Measurements from ENCODE around the gene CHCHD4. TPM values are rescaled to one million over a fixed set of nuclear protein-coding genes. Genes with fewer than 3 reads are reported as not detected.
A peak's percentile ranks its signal among the peaks of the same experiment; 100 is the strongest.

CHCHD4 gene
- total RNA-seq, 1 donor from 2014 or later: 9.8 TPM

DNA sequence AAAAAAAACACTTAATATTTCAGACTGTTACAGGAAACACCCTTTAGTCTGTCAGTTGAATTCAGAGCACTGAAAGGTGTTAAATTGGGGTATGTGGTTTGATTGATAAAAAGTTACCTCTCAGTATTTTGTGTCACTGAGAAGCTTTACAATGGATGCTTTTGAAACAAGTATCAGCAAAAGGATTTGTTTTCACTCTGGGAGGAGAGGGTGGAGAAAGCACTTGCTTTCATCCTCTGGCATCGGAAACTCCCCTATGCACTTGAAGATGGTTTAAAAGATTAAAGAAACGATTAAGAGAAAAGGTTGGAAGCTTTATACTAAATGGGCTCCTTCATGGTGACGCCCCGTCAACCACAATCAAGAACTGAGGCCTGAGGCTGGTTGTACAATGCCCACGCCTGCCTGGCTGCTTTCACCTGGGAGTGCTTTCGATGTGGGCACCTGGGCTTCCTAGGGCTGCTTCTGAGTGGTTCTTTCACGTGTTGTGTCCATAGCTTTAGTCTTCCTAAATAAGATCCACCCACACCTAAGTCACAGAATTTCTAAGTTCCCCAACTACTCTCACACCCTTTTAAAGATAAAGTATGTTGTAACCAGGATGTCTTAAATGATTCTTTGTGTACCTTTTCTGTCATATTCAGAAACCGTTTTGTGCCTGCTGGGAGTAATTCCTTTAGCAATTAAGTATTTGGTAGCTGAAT, 18.0 kb upstream of the CHCHD4 start:
- TF ChIP-seq, protein P1, sequence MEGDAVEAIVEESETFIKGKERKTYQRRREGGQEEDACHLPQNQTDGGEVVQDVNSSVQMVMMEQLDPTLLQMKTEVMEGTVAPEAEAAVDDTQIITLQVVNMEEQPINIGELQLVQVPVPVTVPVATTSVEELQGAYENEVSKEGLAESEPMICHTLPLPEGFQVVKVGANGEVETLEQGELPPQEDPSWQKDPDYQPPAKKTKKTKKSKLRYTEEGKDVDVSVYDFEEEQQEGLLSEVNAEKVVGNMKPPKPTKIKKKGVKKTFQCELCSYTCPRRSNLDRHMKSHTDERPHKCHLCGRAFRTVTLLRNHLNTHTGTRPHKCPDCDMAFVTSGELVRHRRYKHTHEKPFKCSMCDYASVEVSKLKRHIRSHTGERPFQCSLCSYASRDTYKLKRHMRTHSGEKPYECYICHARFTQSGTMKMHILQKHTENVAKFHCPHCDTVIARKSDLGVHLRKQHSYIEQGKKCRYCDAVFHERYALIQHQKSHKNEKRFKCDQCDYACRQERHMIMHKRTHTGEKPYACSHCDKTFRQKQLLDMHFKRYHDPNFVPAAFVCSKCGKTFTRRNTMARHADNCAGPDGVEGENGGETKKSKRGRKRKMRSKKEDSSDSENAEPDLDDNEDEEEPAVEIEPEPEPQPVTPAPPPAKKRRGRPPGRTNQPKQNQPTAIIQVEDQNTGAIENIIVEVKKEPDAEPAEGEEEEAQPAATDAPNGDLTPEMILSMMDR (IDR thresholded peaks at IDR 0.05): no peak
- Mint-ChIP-seq H3K4me3 (no peak overlapping the region), H3K9me3 (no peaks in the 10 kb centered on the region), H3K36me3 (ENCODE audit: low read depth) (peaks cover 77% of the 10 kb centered on the region), H3K27ac (peak overlapping the region; percentile 61), H3K27me3 (no peaks in the 10 kb centered on the region), H3K4me1 (peaks cover 20% of the 10 kb centered on the region)
- ChIA-PET CTCF (no interaction called here), POLR2A (interaction anchor here (0.5 kb wide), 1 partner anchor 13 kb away, joined by 8 read pairs; no protein-coding TSS in a partner anchor)
- no peak for ATAC-seq (ENCODE audit: low read depth)
- intact Hi-C loops (cut with micrococcal nuclease): no loop called here
- DNase-seq: no peak

DNA sequence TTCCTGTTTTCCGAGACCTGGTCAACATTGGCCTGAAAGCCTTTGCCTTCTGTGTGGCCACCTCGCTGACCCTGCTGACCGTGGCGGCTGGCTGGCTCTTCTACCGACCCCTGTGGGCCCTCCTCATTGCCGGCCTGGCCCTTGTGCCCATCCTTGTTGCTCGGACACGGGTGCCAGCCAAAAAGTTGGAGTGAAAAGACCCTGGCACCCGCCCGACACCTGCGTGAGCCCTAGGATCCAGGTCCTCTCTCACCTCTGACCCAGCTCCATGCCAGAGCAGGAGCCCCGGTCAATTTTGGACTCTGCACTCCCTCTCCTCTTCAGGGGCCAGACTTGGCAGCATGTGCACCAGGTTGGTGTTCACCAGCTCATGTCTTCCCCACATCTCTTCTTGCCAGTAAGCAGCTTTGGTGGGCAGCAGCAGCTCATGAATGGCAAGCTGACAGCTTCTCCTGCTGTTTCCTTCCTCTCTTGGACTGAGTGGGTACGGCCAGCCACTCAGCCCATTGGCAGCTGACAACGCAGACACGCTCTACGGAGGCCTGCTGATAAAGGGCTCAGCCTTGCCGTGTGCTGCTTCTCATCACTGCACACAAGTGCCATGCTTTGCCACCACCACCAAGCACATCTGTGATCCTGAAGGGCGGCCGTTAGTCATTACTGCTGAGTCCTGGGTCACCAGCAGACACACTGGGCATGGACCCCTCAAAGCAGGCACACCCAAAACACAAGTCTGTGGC, 17.1 kb upstream of the CHCHD4 start:
- DNase-seq (no peak), ATAC-seq (ENCODE audit: low read depth) (no peak)
- Mint-ChIP-seq H3K9me3 (no peaks in the 10 kb centered on the region), H3K4me3 (no peak overlapping the region), H3K27me3 (no peaks in the 10 kb centered on the region), H3K36me3 (ENCODE audit: low read depth) (peaks cover 69% of the 10 kb centered on the region), H3K4me1 (peaks cover 20% of the 10 kb centered on the region), H3K27ac (no peak overlapping the region)
- TF ChIP-seq, protein P1 (IDR thresholded peaks at IDR 0.05): no peak
- ChIA-PET CTCF (no interaction called here), POLR2A (no interaction called here)
- intact Hi-C loops (cut with micrococcal nuclease): no loop called here

DNA sequence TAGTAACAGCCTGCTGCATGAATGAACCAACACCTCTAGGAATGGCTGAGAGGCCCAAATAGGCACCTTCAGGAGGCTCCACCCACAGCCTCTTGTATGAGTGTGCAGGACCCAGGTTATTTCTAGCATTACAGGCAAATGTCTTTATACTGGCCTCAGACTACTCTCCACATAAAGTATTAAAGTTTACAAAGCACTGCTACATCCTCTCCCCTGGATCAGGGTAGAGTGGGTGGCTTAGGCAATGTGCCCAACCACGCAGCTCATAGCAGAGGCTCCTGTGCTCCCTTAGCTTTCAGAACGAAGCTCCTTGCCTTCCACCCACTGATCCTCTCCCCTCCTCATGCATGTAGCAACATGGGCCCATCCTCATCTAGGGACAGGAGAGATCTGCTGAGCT, 16.5 kb upstream of the CHCHD4 start:
- ChIA-PET POLR2A (no interaction called here), CTCF (no interaction called here)
- H3K27ac Mint-ChIP-seq: peak overlapping the region; percentile 46
- H3K27me3 Mint-ChIP-seq: no peaks in the 10 kb centered on the region
- DNase-seq (no peak), ATAC-seq (ENCODE audit: low read depth) (no peak)
- H3K4me3 Mint-ChIP-seq: no peak overlapping the region
- no peaks in the 10 kb centered on the region for H3K9me3 Mint-ChIP-seq
- peaks cover 66% of the 10 kb centered on the region for H3K36me3 Mint-ChIP-seq (ENCODE audit: low read depth)
- intact Hi-C loops (cut with micrococcal nuclease): no loop called here
- TF ChIP-seq, protein P1 (IDR thresholded peaks at IDR 0.05): no peak
- peaks cover 20% of the 10 kb centered on the region for H3K4me1 Mint-ChIP-seq

DNA sequence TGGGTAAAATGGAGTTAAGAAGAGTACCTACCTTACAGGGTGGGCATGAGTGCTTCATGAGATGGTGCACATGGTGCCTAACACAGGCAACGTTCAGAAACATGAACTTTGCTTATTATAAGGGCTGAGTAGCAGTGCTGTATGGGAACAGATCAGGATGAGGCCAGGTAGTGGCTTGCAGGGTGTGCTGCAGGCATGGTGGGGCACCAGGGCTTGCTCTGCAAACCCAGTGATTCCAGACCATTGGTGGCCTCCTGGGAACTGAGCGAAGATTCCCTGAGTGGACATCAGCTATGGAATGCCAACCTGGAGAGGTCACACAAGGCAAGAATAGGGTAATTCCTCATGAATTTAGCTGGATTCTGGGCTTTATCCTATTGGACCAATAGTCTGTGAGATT, 16.0 kb upstream of the CHCHD4 start:
- Mint-ChIP-seq H3K27ac (no peak overlapping the region), H3K4me3 (no peak overlapping the region), H3K36me3 (ENCODE audit: low read depth) (peaks cover 66% of the 10 kb centered on the region), H3K9me3 (no peaks in the 10 kb centered on the region), H3K27me3 (no peaks in the 10 kb centered on the region), H3K4me1 (peaks cover 20% of the 10 kb centered on the region)
- POLR2A ChIA-PET: no interaction called here
- DNase-seq (no peak), ATAC-seq (ENCODE audit: low read depth) (no peak)
- intact Hi-C loops (cut with micrococcal nuclease): no loop called here
- CTCF ChIA-PET: no interaction called here
- TF ChIP-seq, protein P1 (IDR thresholded peaks at IDR 0.05): no peak

DNA sequence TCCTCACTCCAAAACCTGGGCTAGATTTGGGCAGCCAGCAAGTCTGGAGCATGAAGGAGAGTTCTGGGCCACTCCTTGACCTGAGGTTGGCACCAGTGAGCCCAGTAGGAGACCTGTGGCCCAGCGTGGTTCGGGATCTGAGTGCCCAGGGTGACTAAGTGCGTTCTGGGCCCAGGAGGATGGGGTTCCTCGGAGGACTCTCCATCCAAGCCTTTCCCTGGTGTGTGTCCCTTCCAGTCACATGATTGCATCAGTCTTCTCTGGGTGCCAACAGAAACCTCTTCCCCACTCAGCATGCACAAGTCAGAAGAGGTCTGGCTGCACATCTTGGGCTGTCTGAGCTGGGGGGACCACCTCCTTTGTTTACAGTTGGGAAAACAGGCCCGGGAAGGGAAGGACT, 15.1 kb upstream of the CHCHD4 start:
- no peak overlapping the region for H3K4me3 Mint-ChIP-seq
- H3K36me3 Mint-ChIP-seq (ENCODE audit: low read depth): peaks cover 68% of the 10 kb centered on the region
- CTCF ChIA-PET: no interaction called here
- ATAC-seq (ENCODE audit: low read depth) (no peak), DNase-seq (no peak)
- H3K4me1 Mint-ChIP-seq: peaks cover 13% of the 10 kb centered on the region
- TF ChIP-seq, protein P1 (IDR thresholded peaks at IDR 0.05): no peak
- intact Hi-C loops (cut with micrococcal nuclease): no loop called here
- H3K27me3 Mint-ChIP-seq: no peaks in the 10 kb centered on the region
- POLR2A ChIA-PET: interaction anchor here (0.9 kb wide), 1 partner anchor 15 kb away, joined by 3 read pairs; the partner anchor contains the start of genes CHCHD4 and TMEM43
- H3K9me3 Mint-ChIP-seq: no peaks in the 10 kb centered on the region
- no peak overlapping the region for H3K27ac Mint-ChIP-seq
